HCT116 (cell line): Measurements from ENCODE around the gene OR4K14. TPM values are rescaled to one million over a fixed set of nuclear protein-coding genes. Genes with fewer than 3 reads are reported as not detected.

Experiments used
- ATAC-seq: fragments of 200-7000 bp; cut with Tn5 transposase; 2 replicates; pipeline ENCODE4 v1.9.1; 2020; ENCODE audit warnings: mild to moderate bottlenecking, moderate library complexity
- BruUV-seq: library from RNA; stranded (reverse); fragments of 400-500 nt; replicated peaks from 2 replicates; lab custom pipeline; 2021; lab: Mats Ljungman, UMichigan
- CTCF ChIA-PET: fragments of 300-600 bp; sonication (Branson Sonifier 250); formaldehyde crosslinking; loops from one replicate; lab custom pipeline; 2021; ENCODE audit warnings: antibody characterized with exemption; lab: Charles Lee
- POLR2A ChIA-PET: fragments of 300-600, 350-600 bp; sonication (Branson Sonifier 250); formaldehyde crosslinking; loops from one replicate; lab custom pipeline; 2021; ENCODE audit warnings: antibody characterized with exemption; lab: Charles Lee
- RAD21 ChIA-PET, 2 experiments: fragments of 300-600 bp; sonication (Branson Sonifier 250); formaldehyde crosslinking; loops; one replicate each; lab custom pipeline; 2023; ENCODE audit warnings: low total read pairs in 2 of 2; ENCODE audit not compliant: uncharacterized antibody in 2 of 2, unreplicated experiment in 2 of 2, low non-redundant PET in 1 of 2; lab: Charles Lee
- DNase-seq: peaks from one replicate; pipeline ENCODE4 v3.0.0-alpha.2; 2010; ENCODE audit warnings: low read depth, low spot score
- H2AFZ ChIP-seq: fragments of 200-600 bp; shearing (Covaris generic), sonication (generic); 2 replicates; pipeline ENCODE4 v1.6.1; 2017; ENCODE audit warnings: low read depth, mixed run types, mixed read lengths, antibody characterized with exemption, low read length; ENCODE audit not compliant: poor library complexity, severe bottlenecking
- H3K27ac ChIP-seq: 2 replicates; pipeline ENCODE4 v1.5.1; 2012; ENCODE audit warnings: low read depth, low read length
- H3K27me3 ChIP-seq: fragments of 200-600 bp; sonication (generic); 2 replicates; pipeline ENCODE4 v1.6.1; 2016; ENCODE audit warnings: mixed run types, low read length, mixed read lengths; ENCODE audit not compliant: insufficient read depth
- H3K36me3 ChIP-seq, 2 experiments: fragments of 200-500 bp in 1 of 2; fragments of 200-600 bp in 1 of 2; sonication (Bioruptor generic) in 1 of 2; sonication (generic) in 1 of 2; 2 replicates each; pipeline versions ENCODE4 v1.5.1 to v1.6.1; 2014 to 2016; ENCODE audit warnings: low read length in 2 of 2, inconsistent platforms in 1 of 2, mixed read lengths in 1 of 2, mixed run types in 1 of 2; ENCODE audit not compliant: insufficient read depth in 2 of 2, control insufficient read depth in 1 of 2
- H3K4me1 ChIP-seq, 2 experiments: fragments of 200-600 bp in 1 of 2; sonication (generic) in 1 of 2; 2 replicates each; pipeline versions ENCODE4 v1.5.1 to v1.6.1; 2012 to 2017; ENCODE audit warnings: low read length in 2 of 2, inconsistent platforms in 1 of 2, mild to moderate bottlenecking in 1 of 2, mixed read lengths in 1 of 2, mixed run types in 1 of 2, moderate library complexity in 1 of 2; ENCODE audit not compliant: insufficient read depth in 2 of 2, control insufficient read depth in 1 of 2
- H3K4me2 ChIP-seq: fragments of 200-600 bp; sonication (generic); 2 replicates; pipeline ENCODE4 v1.6.1; 2017; ENCODE audit warnings: mixed run types, low read length, mixed read lengths
- H3K4me3 ChIP-seq, 2 experiments: fragments of 200-600 bp in 1 of 2; sonication (generic) in 1 of 2; replicated peaks in 1 of 2; 2 replicates each; pipeline ENCODE4 v1.5.1; 2011 to 2016; ENCODE audit warnings: low read length in 2 of 2, control low read depth in 1 of 2, low read depth in 1 of 2, mild to moderate bottlenecking in 1 of 2, mixed read lengths in 1 of 2, mixed run types in 1 of 2
- H3K79me2 ChIP-seq: fragments of 200-600 bp; sonication (generic); 2 replicates; pipeline ENCODE4 v1.6.1; 2017; ENCODE audit warnings: mild to moderate bottlenecking, mixed run types, low read length, moderate library complexity, mixed read lengths; ENCODE audit not compliant: insufficient read depth
- H3K9ac ChIP-seq: fragments of 200-600 bp; sonication (generic); 2 replicates; pipeline ENCODE4 v1.6.1; 2016; ENCODE audit warnings: low read length, mixed read lengths
- H3K9me2 ChIP-seq: fragments of 200-600 bp; sonication (generic), shearing (Covaris generic); 2 replicates; pipeline ENCODE4 v1.6.1; 2017; ENCODE audit warnings: mixed run types, mild to moderate bottlenecking, moderate library complexity; ENCODE audit not compliant: insufficient read depth
- H3K9me3 ChIP-seq, 2 experiments: fragments of 200-500 bp in 1 of 2; fragments of 200-600 bp in 1 of 2; sonication (Bioruptor generic) in 1 of 2; sonication (generic) in 1 of 2; 2 replicates each; pipeline ENCODE4 v1.6.1; 2014 to 2017; ENCODE audit warnings: low read length in 2 of 2, mixed read lengths in 2 of 2, inconsistent platforms in 1 of 2, low read depth in 1 of 2, mild to moderate bottlenecking in 1 of 2, mixed run types in 1 of 2, moderate library complexity in 1 of 2; ENCODE audit not compliant: control insufficient read depth in 1 of 2, insufficient read depth in 1 of 2
- H4K20me1 ChIP-seq: fragments of 200-600 bp; sonication (generic), shearing (Covaris generic); 2 replicates; pipeline ENCODE4 v1.6.1; 2017; ENCODE audit warnings: mixed run types, mild to moderate bottlenecking, moderate library complexity; ENCODE audit not compliant: insufficient read depth
- CBX3 ChIP-seq: IDR thresholded peaks from 2 replicates; pipeline ENCODE4 v1.6.1; 2012; ENCODE audit warnings: low read depth
- EZH2 ChIP-seq: fragments of 200-600 bp; sonication (generic); IDR thresholded peaks from 2 replicates; pipeline ENCODE4 v1.6.1; 2017; ENCODE audit warnings: antibody characterized with exemption, mixed run types
- EZH2phosphoT487 ChIP-seq: fragments of 200-600 bp; IDR thresholded peaks from 2 replicates; pipeline ENCODE4 v1.6.1; 2018; ENCODE audit warnings: antibody characterized with exemption, borderline replicate concordance
- JUND ChIP-seq: IDR thresholded peaks from 2 replicates; pipeline ENCODE4 v1.6.1; 2012
- MAX ChIP-seq: IDR thresholded peaks from 2 replicates; pipeline ENCODE4 v1.6.1; 2012
- POLR2A ChIP-seq: IDR thresholded peaks from 2 replicates; pipeline ENCODE4 v1.7.0; 2011; ENCODE audit warnings: borderline replicate concordance; ENCODE audit not compliant: insufficient read depth, insufficient read length; ENCODE audit errors: extremely low read depth
- RAD21 ChIP-seq: IDR thresholded peaks from 2 replicates; pipeline ENCODE4 v1.6.1; 2012; ENCODE audit warnings: low read depth, mild to moderate bottlenecking
- SP1 ChIP-seq: IDR thresholded peaks from 2 replicates; pipeline ENCODE4 v1.6.1; 2012; ENCODE audit warnings: low read depth
- SRF ChIP-seq: IDR thresholded peaks from 2 replicates; pipeline ENCODE4 v1.6.1; 2012; ENCODE audit warnings: low read depth
- ZBTB33 ChIP-seq: IDR thresholded peaks from 2 replicates; pipeline ENCODE4 v1.6.1; 2011; ENCODE audit warnings: mild to moderate bottlenecking, low read length, moderate library complexity; ENCODE audit not compliant: insufficient replicate concordance; ENCODE audit errors: extremely low read depth
- ZFX ChIP-seq: fragments of 450-650 bp; IDR thresholded peaks from 2 replicates; pipeline ENCODE4 v1.6.1; 2017
- intact Hi-C: fragments of 100-400 bp; cut with micrococcal nuclease; formaldehyde crosslinking; loops from 2 replicates; pipeline ENCODE4 v1.10.0; 2022
- total RNA-seq: library from RNA; stranded (reverse); gene quantifications from one replicate; pipeline ENCODE4 v1.2.1, GENCODE V29; 2021; ENCODE audit not compliant: unreplicated experiment
- TF ChIP-seq, protein P1 (sequence below), 3 experiments: fragments of 200-600 bp in 1 of 3; sonication (generic) in 1 of 3; IDR thresholded peaks in 2 of 3; conservative IDR thresholded peaks in 1 of 3; 2 replicates each; pipeline ENCODE4 v1.5.1; 2012 to 2017; ENCODE audit warnings: low read depth in 2 of 3, low read length in 2 of 3, antibody characterized with exemption in 1 of 3, borderline replicate concordance in 1 of 3, control low read depth in 1 of 3, mild to moderate bottlenecking in 1 of 3, mixed read lengths in 1 of 3, mixed run types in 1 of 3, moderate library complexity in 1 of 3; ENCODE audit not compliant: insufficient read depth in 1 of 3
- TF ChIP-seq, protein P2 (sequence below): IDR thresholded peaks from 2 replicates; pipeline ENCODE4 v1.6.1; 2012; ENCODE audit warnings: low read depth
- TF ChIP-seq, protein P3 (sequence below): IDR thresholded peaks from 2 replicates; pipeline ENCODE4 v1.6.1; 2012

Gene OR4K14
- total RNA-seq, 1 experiment from 2014 or later, result not detected

GRCh38 chr14:19975291-19975690, 43.8 kb downstream of the OR4K14 start, which contains the start of gene OR4K15:
Gene OR4K15, plus strand, starts transcription at chr14:19975591. Its CDS starts 0 bp downstream, at chr14:19975591.
- H3K79me2 ChIP-seq, result no peaks in the 10 kb centered on the region
- H3K27ac ChIP-seq, result no peak within 1 kb of the TSS
- no peak within 1 kb of the TSS for H3K9ac ChIP-seq
- intact Hi-C loops, result no loop called here
- H2AFZ ChIP-seq, result no peak within 1 kb of the TSS
- no peaks in the 10 kb centered on the region for H3K27me3 ChIP-seq
- H3K9me2 ChIP-seq, result no peaks in the 10 kb centered on the region
- BruUV-seq, result no TSS peak
- H3K4me3 ChIP-seq, result no peak within 1 kb of the TSS
- TF ChIP-seq SP1, result no peak
- no peak for TF ChIP-seq ZBTB33
- no peak for TF ChIP-seq JUND
- no peak for TF ChIP-seq ZFX
- TF ChIP-seq, protein P1, sequence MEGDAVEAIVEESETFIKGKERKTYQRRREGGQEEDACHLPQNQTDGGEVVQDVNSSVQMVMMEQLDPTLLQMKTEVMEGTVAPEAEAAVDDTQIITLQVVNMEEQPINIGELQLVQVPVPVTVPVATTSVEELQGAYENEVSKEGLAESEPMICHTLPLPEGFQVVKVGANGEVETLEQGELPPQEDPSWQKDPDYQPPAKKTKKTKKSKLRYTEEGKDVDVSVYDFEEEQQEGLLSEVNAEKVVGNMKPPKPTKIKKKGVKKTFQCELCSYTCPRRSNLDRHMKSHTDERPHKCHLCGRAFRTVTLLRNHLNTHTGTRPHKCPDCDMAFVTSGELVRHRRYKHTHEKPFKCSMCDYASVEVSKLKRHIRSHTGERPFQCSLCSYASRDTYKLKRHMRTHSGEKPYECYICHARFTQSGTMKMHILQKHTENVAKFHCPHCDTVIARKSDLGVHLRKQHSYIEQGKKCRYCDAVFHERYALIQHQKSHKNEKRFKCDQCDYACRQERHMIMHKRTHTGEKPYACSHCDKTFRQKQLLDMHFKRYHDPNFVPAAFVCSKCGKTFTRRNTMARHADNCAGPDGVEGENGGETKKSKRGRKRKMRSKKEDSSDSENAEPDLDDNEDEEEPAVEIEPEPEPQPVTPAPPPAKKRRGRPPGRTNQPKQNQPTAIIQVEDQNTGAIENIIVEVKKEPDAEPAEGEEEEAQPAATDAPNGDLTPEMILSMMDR (IDR thresholded peaks at IDR 0.05 in 2 of 3, conservative IDR thresholded peaks at IDR 0.05 in 1 of 3; ENCODE audit: borderline replicate concordance in 1 of 3, insufficient read depth in 1 of 3, low read depth in 2 of 3, low read length in 2 of 3), result no peak
- TF ChIP-seq EZH2, result no peak
- TF ChIP-seq CBX3, result no peak
- TF ChIP-seq RAD21, result no peak
- TF ChIP-seq, protein P2, sequence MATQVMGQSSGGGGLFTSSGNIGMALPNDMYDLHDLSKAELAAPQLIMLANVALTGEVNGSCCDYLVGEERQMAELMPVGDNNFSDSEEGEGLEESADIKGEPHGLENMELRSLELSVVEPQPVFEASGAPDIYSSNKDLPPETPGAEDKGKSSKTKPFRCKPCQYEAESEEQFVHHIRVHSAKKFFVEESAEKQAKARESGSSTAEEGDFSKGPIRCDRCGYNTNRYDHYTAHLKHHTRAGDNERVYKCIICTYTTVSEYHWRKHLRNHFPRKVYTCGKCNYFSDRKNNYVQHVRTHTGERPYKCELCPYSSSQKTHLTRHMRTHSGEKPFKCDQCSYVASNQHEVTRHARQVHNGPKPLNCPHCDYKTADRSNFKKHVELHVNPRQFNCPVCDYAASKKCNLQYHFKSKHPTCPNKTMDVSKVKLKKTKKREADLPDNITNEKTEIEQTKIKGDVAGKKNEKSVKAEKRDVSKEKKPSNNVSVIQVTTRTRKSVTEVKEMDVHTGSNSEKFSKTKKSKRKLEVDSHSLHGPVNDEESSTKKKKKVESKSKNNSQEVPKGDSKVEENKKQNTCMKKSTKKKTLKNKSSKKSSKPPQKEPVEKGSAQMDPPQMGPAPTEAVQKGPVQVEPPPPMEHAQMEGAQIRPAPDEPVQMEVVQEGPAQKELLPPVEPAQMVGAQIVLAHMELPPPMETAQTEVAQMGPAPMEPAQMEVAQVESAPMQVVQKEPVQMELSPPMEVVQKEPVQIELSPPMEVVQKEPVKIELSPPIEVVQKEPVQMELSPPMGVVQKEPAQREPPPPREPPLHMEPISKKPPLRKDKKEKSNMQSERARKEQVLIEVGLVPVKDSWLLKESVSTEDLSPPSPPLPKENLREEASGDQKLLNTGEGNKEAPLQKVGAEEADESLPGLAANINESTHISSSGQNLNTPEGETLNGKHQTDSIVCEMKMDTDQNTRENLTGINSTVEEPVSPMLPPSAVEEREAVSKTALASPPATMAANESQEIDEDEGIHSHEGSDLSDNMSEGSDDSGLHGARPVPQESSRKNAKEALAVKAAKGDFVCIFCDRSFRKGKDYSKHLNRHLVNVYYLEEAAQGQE, result no peak
- no peak for TF ChIP-seq SRF
- no peak for TF ChIP-seq MAX
- TF ChIP-seq POLR2A, result no peak
- no peak for TF ChIP-seq EZH2phosphoT487
- TF ChIP-seq, protein P3, sequence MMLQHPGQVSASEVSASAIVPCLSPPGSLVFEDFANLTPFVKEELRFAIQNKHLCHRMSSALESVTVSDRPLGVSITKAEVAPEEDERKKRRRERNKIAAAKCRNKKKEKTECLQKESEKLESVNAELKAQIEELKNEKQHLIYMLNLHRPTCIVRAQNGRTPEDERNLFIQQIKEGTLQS, result no peak
- no peaks in the 10 kb centered on the region for H3K9me3 ChIP-seq
- POLR2A ChIA-PET, result no interaction called here
- H3K4me2 ChIP-seq, result no peak within 1 kb of the TSS
- H4K20me1 ChIP-seq, result no peaks in the 10 kb centered on the region
- ATAC-seq (no peak), DNase-seq (no peak)
- no peaks in the 10 kb centered on the region for H3K36me3 ChIP-seq
- CTCF ChIA-PET, result no interaction called here
- no peaks in the 10 kb centered on the region for H3K4me1 ChIP-seq
- RAD21 ChIA-PET, result no interaction called here
